GM18517 (cell line): Measurements from ENCODE around the gene DUSP14.
"Not testable (repeated sequence)": the region's sequence is repeated elsewhere in the genome, so short reads cannot be mapped to it uniquely, and the experiment has no call there.

ENCODE experiments used
- ATAC-seq: cut with Tn5 transposase; IDR thresholded peaks from one replicate; pipeline ENCODE4 v1.9.1; 2021; ENCODE audit warnings: mild to moderate bottlenecking, moderate library complexity; ENCODE audit not compliant: unreplicated experiment

The DUSP14 gene

GRCh38 chr17:37489197-37490001 lies at the start of gene DUSP14:
Gene DUSP14 (plus strand): TSS chr17:37489891. CDS start chr17:37512273, 22,382 bp downstream.
- ATAC-seq: peak; percentile 57

- ATAC-seq: no peak
These were observed 49.3 kb upstream of the DUSP14 start for GRCh38 chr17:37440424-37440823.

- ATAC-seq: not testable (repeated sequence)
These were observed 48.2 kb upstream of the DUSP14 start for GRCh38 chr17:37441369-37442014.

GRCh38 chr17:37446027-37446426 lies 43.7 kb upstream of the DUSP14 start:
- ATAC-seq: no peak

- ATAC-seq: no peak
These were observed 42.0 kb upstream of the DUSP14 start for GRCh38 chr17:37447641-37448040.

- ATAC-seq: no peak
These were observed 39.6 kb upstream of the DUSP14 start for GRCh38 chr17:37450112-37450511.

GRCh38 chr17:37457801-37458200 lies 31.9 kb upstream of the DUSP14 start:
- not testable (repeated sequence) for ATAC-seq

GRCh38 chr17:37458805-37459204 lies 30.9 kb upstream of the DUSP14 start:
- no peak for ATAC-seq

GRCh38 chr17:37461668-37462067 lies 28.0 kb upstream of the DUSP14 start:
- no peak for ATAC-seq

GRCh38 chr17:37462492-37462891 lies 27.2 kb upstream of the DUSP14 start:
- ATAC-seq: no peak

GRCh38 chr17:37463039-37463438 lies 26.7 kb upstream of the DUSP14 start:
- no peak for ATAC-seq

GRCh38 chr17:37465069-37465616 lies 24.5 kb upstream of the DUSP14 start:
- ATAC-seq: no peak

GRCh38 chr17:37466471-37466870 lies 23.2 kb upstream of the DUSP14 start:
- ATAC-seq: no peak

- ATAC-seq: no peak
These were observed 19.5 kb upstream of the DUSP14 start for GRCh38 chr17:37470181-37470580.

- no peak for ATAC-seq
These were observed 13.8 kb upstream of the DUSP14 start for GRCh38 chr17:37475731-37476420.

- no peak for ATAC-seq
These were observed 13.1 kb upstream of the DUSP14 start for GRCh38 chr17:37476431-37477120.

GRCh38 chr17:37478187-37478586 lies 11.5 kb upstream of the DUSP14 start:
- ATAC-seq: no peak

- ATAC-seq: no peak
These were observed 10.7 kb upstream of the DUSP14 start for GRCh38 chr17:37479025-37479424.

GRCh38 chr17:37480427-37480826 lies 9.3 kb upstream of the DUSP14 start:
- no peak for ATAC-seq

GRCh38 chr17:37481001-37481665 lies 8.6 kb upstream of the DUSP14 start:
- ATAC-seq: no peak
